CD4-positive, CD25-positive, alpha-beta regulatory T cell (primary cell): ENCODE data around the gene FEM1C. TPM values are rescaled to one million over a fixed set of nuclear protein-coding genes. Genes with fewer than 3 reads are reported as not detected.
"Not testable (repeated sequence)": the region's sequence is repeated elsewhere in the genome, so short reads cannot be mapped to it uniquely, and the experiment has no call there.

ENCODE experiments used
- ATAC-seq, 2 donors: fragments of 150-1000 bp; cut with Tn5 transposase; one replicate each; pipeline ENCODE4 v1.10.0; 2021; ENCODE audit warnings: low read depth in 2 of 2, moderate number of reproducible peaks in 2 of 2, moderate library complexity in 1 of 2
- DNase-seq, 3 donors: peaks; one replicate each; pipeline versions ENCODE4 v3.0.0 to v3.0.0-alpha.2; 2012 to 2022; ENCODE audit warnings: mixed read lengths in 1 of 3
- H3K27ac ChIP-seq: one replicate; pipeline ENCODE4 v1.7.0; 2013; ENCODE audit warnings: mild to moderate bottlenecking, low read length; ENCODE audit not compliant: insufficient read depth, poor library complexity, severe bottlenecking
- H3K27me3 ChIP-seq: one replicate; pipeline ENCODE4 v1.7.0; 2013; ENCODE audit warnings: low read length; ENCODE audit not compliant: control insufficient read depth, insufficient read depth
- H3K36me3 ChIP-seq: one replicate; pipeline ENCODE4 v1.7.0; 2013; ENCODE audit warnings: mild to moderate bottlenecking, low read length, moderate library complexity; ENCODE audit not compliant: control insufficient read depth, insufficient read depth
- H3K4me1 ChIP-seq: 2 replicates; pipeline ENCODE4 v1.7.0; 2013; ENCODE audit warnings: mild to moderate bottlenecking, low read length; ENCODE audit not compliant: insufficient read depth, control insufficient read depth, poor library complexity, severe bottlenecking
- H3K4me3 ChIP-seq: one replicate; pipeline ENCODE4 v1.7.0; 2013; ENCODE audit warnings: low read depth, mild to moderate bottlenecking, low read length, moderate library complexity
- H3K9me3 ChIP-seq, 2 experiments: 1 replicate in 1 of 2; 2 replicates in 1 of 2; pipeline ENCODE4 v1.7.0; 2013; ENCODE audit warnings: low read length in 2 of 2, mild to moderate bottlenecking in 1 of 2, moderate library complexity in 1 of 2; ENCODE audit not compliant: control insufficient read depth in 2 of 2
- H3K27ac Mint-ChIP-seq, 3 donors: one replicate each; pipeline ENCODE4 v1.8.0; 2020 to 2022; ENCODE audit warnings: mild to moderate bottlenecking in 3 of 3, mixed read lengths in 3 of 3, moderate library complexity in 2 of 3
- H3K27me3 Mint-ChIP-seq: one replicate; pipeline ENCODE4 v1.8.0; 2022; ENCODE audit warnings: mild to moderate bottlenecking, mixed read lengths
- H3K36me3 Mint-ChIP-seq: one replicate; pipeline ENCODE4 v1.8.0; 2020; ENCODE audit warnings: mixed read lengths
- H3K4me1 Mint-ChIP-seq, 4 donors: one replicate each; pipeline ENCODE4 v1.8.0; 2020 to 2022; ENCODE audit warnings: mixed read lengths in 4 of 4, mild to moderate bottlenecking in 1 of 4
- H3K4me3 Mint-ChIP-seq, 4 donors: one replicate each; pipeline ENCODE4 v1.8.0; 2020 to 2022; ENCODE audit warnings: mild to moderate bottlenecking in 4 of 4, mixed read lengths in 4 of 4, moderate library complexity in 3 of 4
- H3K9me3 Mint-ChIP-seq, 7 donors: one replicate each; pipeline ENCODE4 v1.8.0; 2020 to 2022; ENCODE audit warnings: mixed read lengths in 7 of 7, mild to moderate bottlenecking in 3 of 7, moderate library complexity in 2 of 7
- polyA plus RNA-seq, 4 donors: library from polyadenylated mRNA; unstranded; fragments of 300-500 nt; fragmentation: Illumina TruSeq; gene quantifications; one replicate each; pipeline ENCODE4 v1.2.3, GENCODE V29; 2021
- total RNA-seq: library from RNA; stranded (reverse); gene quantifications from one replicate; pipeline ENCODE4 v1.2.3, GENCODE V29; 2022

The FEM1C gene
- total and polyA plus RNA-seq, 5 donors from 2014 or later = 0.65 to 40.1 (median 3.5) TPM

DNA sequence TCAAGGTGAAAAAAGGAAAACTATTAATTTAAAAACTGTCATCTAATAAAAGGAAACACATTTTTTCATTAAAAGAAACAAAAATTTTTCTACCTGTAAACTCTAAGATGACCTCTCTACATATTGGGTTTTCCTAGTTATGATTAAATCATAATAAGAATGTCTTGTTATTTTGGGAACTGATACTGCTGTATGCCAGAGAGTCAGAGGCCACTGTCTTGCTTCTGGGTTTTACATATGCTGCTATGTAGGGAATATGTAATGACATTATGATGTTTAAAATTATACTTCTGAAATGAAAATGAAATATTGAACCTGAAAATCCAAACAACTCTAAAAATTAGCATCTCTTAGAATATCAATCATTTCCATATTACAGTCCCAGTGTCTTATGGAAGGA lies 63.7 kb downstream of the FEM1C start:
- no peak overlapping the region for H3K4me3 Mint-ChIP-seq
- H3K27me3 Mint-ChIP-seq = peaks cover 5% of the 10 kb centered on the region
- no peak overlapping the region for H3K27ac Mint-ChIP-seq
- no peaks in the 10 kb centered on the region for H3K36me3 Mint-ChIP-seq
- no peak overlapping the region for H3K4me3 ChIP-seq
- no peaks in the 10 kb centered on the region for H3K36me3 ChIP-seq
- no peaks in the 10 kb centered on the region for H3K4me1 ChIP-seq
- no peaks in the 10 kb centered on the region for H3K9me3 ChIP-seq
- DNase-seq (no peak), ATAC-seq (no peak)
- peaks cover 0 to 10% (median 0%) of the 10 kb centered on the region in 7 donors for H3K9me3 Mint-ChIP-seq
- no peaks in the 10 kb centered on the region for H3K27me3 ChIP-seq
- no peak overlapping the region for H3K27ac ChIP-seq
- H3K4me1 Mint-ChIP-seq = no peaks in the 10 kb centered on the region

DNA sequence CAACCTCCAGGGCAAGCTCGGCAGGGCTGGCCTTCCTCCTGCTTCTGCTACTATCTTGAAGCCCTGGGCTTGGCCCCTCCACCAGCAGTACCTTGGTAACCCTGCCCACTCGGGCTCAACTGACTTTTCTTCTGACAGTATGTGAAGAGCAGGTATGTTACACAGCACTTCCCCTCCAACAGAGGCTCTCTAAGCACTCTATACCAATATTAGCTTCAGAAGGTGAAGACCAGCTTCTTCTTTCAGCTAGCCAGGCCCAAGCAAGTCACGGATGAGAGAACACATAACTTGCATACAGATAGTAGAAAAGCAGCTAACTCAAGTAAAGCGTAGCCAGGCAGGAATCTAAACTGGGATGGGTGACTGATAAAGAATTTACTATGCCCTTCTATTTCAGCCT lies 64.3 kb downstream of the FEM1C start:
- Mint-ChIP-seq H3K27me3 (peaks cover 5% of the 10 kb centered on the region), H3K36me3 (no peaks in the 10 kb centered on the region), H3K4me3 (no peak overlapping the region), H3K4me1 (no peaks in the 10 kb centered on the region), H3K9me3 (peaks cover 0 to 10% (median 0%) of the 10 kb centered on the region in 7 donors), H3K27ac (no peak overlapping the region)
- DNase-seq (no peak), ATAC-seq (peak in 1 of 2 donors; percentile 11)
- Histone ChIP-seq H3K4me3 (no peak overlapping the region), H3K27ac (no peak overlapping the region), H3K4me1 (no peaks in the 10 kb centered on the region), H3K36me3 (no peaks in the 10 kb centered on the region), H3K27me3 (peaks cover 3% of the 10 kb centered on the region), H3K9me3 (no peaks in the 10 kb centered on the region)

DNA sequence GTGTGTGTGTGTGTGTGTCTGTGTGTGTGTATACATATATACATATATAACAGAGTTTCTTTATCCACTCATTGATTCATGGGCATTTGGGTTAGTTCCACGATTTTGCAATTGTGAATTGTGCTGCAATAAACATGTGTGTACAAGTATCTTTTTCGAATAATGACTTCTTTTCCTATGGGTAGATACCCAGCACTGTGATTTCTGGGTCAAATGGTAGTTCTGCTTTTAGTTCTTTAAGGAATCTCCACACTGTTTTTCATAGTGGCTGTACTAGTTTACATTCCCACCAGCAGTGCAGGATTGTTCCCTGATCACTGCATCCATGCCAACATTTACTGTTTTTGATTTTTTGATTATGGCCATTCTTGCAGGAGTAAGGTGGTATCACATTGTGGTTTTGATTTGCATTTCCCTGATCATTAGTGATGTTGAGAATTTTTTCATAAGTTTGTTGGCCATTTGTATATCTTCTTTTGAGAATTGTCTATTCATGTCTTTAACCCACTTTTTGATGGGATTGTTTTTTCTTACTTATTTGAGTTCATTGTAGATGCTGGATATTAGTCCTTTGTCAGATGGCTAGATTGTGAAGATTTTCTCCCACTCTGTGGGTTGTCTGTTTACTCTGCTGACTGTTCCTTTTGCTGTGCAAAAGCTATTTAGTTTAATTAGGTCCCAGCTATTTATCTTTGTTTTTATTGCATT lies 65.3 kb downstream of the FEM1C start:
- not testable (repeated sequence) for H3K36me3 ChIP-seq, H3K27me3 Mint-ChIP-seq, H3K36me3 Mint-ChIP-seq, H3K27ac ChIP-seq, H3K4me1 ChIP-seq, H3K4me1 Mint-ChIP-seq, ATAC-seq, H3K9me3 Mint-ChIP-seq, H3K27me3 ChIP-seq, H3K4me3 ChIP-seq, H3K4me3 Mint-ChIP-seq, DNase-seq, H3K9me3 ChIP-seq
- H3K27ac Mint-ChIP-seq = peak overlapping the region in 1 of 3 donors; percentile 1

DNA sequence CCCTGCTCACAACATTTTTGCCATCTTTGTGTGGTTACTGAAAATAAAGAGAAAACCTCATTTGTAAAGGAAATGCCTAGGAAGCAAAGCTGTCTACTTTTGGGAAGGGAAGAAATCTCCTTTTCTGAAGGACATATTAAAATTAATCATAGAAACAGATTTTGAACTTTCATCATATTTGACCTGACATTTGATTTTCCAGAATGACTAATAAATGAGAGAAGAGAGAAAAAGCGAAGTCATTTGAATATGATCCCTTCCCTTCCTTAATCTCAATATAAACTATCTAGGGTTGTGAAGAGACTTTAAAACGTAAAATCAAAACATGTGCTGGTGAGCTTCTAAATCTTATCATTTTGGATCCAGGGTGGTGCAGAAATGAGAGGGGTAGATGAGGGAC lies 66.3 kb downstream of the FEM1C start:
- no peaks in the 10 kb centered on the region for H3K4me1 Mint-ChIP-seq
- DNase-seq = no peak

DNA sequence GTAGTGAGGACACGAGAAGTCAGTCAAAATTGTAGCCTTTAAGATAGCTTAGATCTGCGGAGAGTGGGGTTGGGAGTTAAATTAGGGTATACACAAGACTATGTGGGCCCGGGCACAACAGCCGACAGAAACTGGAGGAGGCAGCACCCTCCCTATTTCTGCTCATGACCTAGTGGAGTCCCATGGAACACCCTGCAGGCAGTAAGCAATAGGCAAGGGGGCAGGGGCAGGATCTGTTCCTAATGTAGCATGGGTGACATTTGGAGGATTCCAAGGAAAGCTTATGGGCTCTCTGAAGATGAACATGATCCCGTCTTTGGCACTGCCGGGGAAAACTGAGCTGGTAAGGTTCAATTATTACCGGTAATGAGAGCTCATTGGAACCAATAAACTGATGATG lies 67.0 kb downstream of the FEM1C start:
- Histone ChIP-seq H3K4me3 (no peak overlapping the region), H3K9me3 (no peaks in the 10 kb centered on the region), H3K36me3 (no peaks in the 10 kb centered on the region), H3K27me3 (peaks cover 3% of the 10 kb centered on the region), H3K27ac (no peak overlapping the region), H3K4me1 (no peaks in the 10 kb centered on the region)
- DNase-seq = no peak
- Mint-ChIP-seq H3K27ac (no peak overlapping the region), H3K4me3 (no peak overlapping the region), H3K36me3 (no peaks in the 10 kb centered on the region), H3K9me3 (peaks cover 0 to 10% (median 0%) of the 10 kb centered on the region in 7 donors), H3K27me3 (peaks cover 10% of the 10 kb centered on the region), H3K4me1 (peaks cover 0 to 2% (median 0%) of the 10 kb centered on the region in 4 donors)
- no peak for ATAC-seq

More for the DNA sequence above, 66.3 kb downstream of the FEM1C start:
- no peak for ATAC-seq
- Histone ChIP-seq H3K9me3 (no peaks in the 10 kb centered on the region), H3K4me3 (no peak overlapping the region), H3K27ac (no peak overlapping the region), H3K27me3 (peaks cover 3% of the 10 kb centered on the region), H3K36me3 (no peaks in the 10 kb centered on the region), H3K4me1 (no peaks in the 10 kb centered on the region)
- Mint-ChIP-seq H3K36me3 (no peaks in the 10 kb centered on the region), H3K27me3 (peaks cover 9% of the 10 kb centered on the region), H3K4me3 (no peak overlapping the region), H3K9me3 (peaks cover 0 to 10% (median 0%) of the 10 kb centered on the region in 7 donors), H3K27ac (no peak overlapping the region)

DNA sequence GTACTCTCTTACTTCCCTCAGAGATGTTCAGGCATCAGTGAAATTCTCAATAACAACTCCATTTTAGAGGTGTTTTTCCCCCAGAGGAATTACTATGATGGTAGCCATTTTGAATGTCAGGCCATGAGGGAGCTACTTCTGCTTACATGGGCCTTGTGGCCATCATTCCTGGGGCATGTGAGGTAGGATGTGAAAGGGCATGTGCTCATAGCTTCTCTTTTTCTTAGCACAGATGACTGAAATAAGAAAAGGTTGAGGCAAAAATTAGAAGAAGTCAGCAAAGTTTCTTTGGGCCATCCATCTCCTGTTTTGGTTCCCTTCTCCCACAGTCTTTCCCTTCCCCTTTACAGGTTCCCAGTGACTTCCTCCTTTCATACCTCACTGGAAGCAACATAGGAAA lies 68.8 kb downstream of the FEM1C start:
- Mint-ChIP-seq H3K4me1 (peaks cover 0 to 2% (median 0%) of the 10 kb centered on the region in 4 donors), H3K27ac (no peak overlapping the region), H3K4me3 (no peak overlapping the region), H3K36me3 (no peaks in the 10 kb centered on the region), H3K27me3 (peaks cover 16% of the 10 kb centered on the region), H3K9me3 (peaks cover 0 to 10% (median 0%) of the 10 kb centered on the region in 7 donors)
- H3K36me3 ChIP-seq = no peaks in the 10 kb centered on the region
- no peak overlapping the region for H3K4me3 ChIP-seq
- no peaks in the 10 kb centered on the region for H3K9me3 ChIP-seq
- ATAC-seq (no peak), DNase-seq (no peak)
- H3K4me1 ChIP-seq = no peaks in the 10 kb centered on the region
- no peak overlapping the region for H3K27ac ChIP-seq
- H3K27me3 ChIP-seq = peaks cover 3% of the 10 kb centered on the region

DNA sequence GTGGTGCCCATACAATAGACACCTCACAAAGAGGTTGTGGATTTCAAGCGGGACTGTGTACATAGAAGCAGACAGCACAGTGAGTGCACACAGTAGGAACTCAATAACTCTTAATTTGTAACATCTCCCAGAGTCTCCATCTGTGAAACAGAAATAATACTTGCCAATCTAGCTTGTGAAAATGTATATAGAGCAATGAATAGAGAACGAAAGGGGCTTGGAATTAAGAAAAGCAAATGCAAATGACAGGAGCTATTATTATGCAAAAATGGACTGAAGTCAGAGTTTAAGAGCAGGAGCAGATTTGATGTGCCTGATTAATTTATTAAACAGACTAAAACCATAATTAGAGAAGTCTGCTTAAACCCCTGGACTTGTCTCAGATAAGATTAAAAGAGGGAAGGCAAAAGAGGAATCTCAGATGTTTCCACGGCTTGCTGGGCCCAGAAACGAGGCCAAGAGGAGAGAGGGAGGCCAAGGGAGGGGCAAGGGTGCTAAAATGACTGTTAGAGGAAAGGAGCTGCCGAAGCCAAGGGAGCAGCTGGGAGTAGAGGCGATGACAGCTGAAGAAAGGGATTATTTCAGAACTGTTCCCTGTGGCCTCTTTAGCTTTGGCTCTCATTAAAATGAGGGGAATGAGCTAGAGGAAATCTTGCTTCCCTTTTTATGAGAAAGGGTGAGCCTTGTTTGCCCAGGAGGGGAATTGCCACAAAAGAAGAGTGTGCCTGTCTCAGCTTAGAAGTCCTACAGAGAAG lies 72.1 kb downstream of the FEM1C start:
- peaks cover 19% of the 10 kb centered on the region for H3K27me3 Mint-ChIP-seq
- H3K9me3 ChIP-seq = no peaks in the 10 kb centered on the region
- DNase-seq (no peak), ATAC-seq (no peak)
- no peak overlapping the region for H3K4me3 ChIP-seq
- peaks cover 0 to 2% (median 0%) of the 10 kb centered on the region in 4 donors for H3K4me1 Mint-ChIP-seq
- H3K36me3 ChIP-seq = no peaks in the 10 kb centered on the region
- peaks cover 7% of the 10 kb centered on the region for H3K27me3 ChIP-seq
- H3K27ac ChIP-seq = no peak overlapping the region
- H3K27ac Mint-ChIP-seq = no peak overlapping the region
- no peaks in the 10 kb centered on the region for H3K36me3 Mint-ChIP-seq
- no peak overlapping the region for H3K4me3 Mint-ChIP-seq
- H3K4me1 ChIP-seq = no peaks in the 10 kb centered on the region
- peaks cover 0 to 6% (median 0%) of the 10 kb centered on the region in 7 donors for H3K9me3 Mint-ChIP-seq
